KMS-11 (cell line): ENCODE data around the gene NBL1.

Source experiments
- H2AFZ ChIP-seq: fragments of 200-600 bp; sonication (generic); 2 replicates; pipeline ENCODE4 v1.6.1; 2016; ENCODE audit warnings: antibody characterized with exemption, mixed run types, low read depth
- H3K27ac ChIP-seq: fragments of 200-600 bp; sonication (generic); 2 replicates; pipeline ENCODE4 v1.6.1; 2016; ENCODE audit warnings: mild to moderate bottlenecking, mixed run types
- H3K27me3 ChIP-seq: fragments of 200-600 bp; sonication (generic); 2 replicates; pipeline ENCODE4 v1.6.1; 2017; ENCODE audit warnings: mild to moderate bottlenecking, low read depth, mixed run types, moderate library complexity; ENCODE audit not compliant: insufficient read depth
- H3K36me3 ChIP-seq: fragments of 200-600 bp; sonication (generic); 2 replicates; pipeline ENCODE4 v1.6.1; 2017; ENCODE audit warnings: mild to moderate bottlenecking, mixed run types; ENCODE audit not compliant: insufficient read depth
- H3K4me1 ChIP-seq: fragments of 200-600 bp; sonication (generic); 2 replicates; pipeline ENCODE4 v1.6.1; 2016; ENCODE audit warnings: mild to moderate bottlenecking, low read depth, mixed run types; ENCODE audit not compliant: poor library complexity, severe bottlenecking
- H3K4me2 ChIP-seq: fragments of 200-600 bp; sonication (generic); 2 replicates; pipeline ENCODE4 v1.7.0; 2016; ENCODE audit warnings: mild to moderate bottlenecking, mixed run types
- H3K4me3 ChIP-seq: fragments of 200-600 bp; sonication (generic); IDR thresholded peaks from 2 replicates; pipeline ENCODE4 v1.6.1; 2017; ENCODE audit warnings: low read depth, low read length, mixed read lengths; ENCODE audit not compliant: insufficient read depth
- H3K79me2 ChIP-seq: fragments of 200-600 bp; sonication (generic); 2 replicates; pipeline ENCODE4 v1.6.1; 2016; ENCODE audit warnings: low read depth, mixed run types; ENCODE audit not compliant: insufficient read depth
- H3K9ac ChIP-seq: fragments of 200-600 bp; sonication (generic); 2 replicates; pipeline ENCODE4 v1.6.1; 2016; ENCODE audit warnings: mild to moderate bottlenecking, mixed run types
- H4K20me1 ChIP-seq: fragments of 200-600 bp; sonication (generic); 2 replicates; pipeline ENCODE4 v1.6.1; 2016; ENCODE audit warnings: mild to moderate bottlenecking, mixed run types; ENCODE audit not compliant: insufficient read depth
- CTCF ChIP-seq: fragments of 200-600 bp; sonication (generic); conservative IDR thresholded peaks from 2 replicates; pipeline ENCODE4 v1.6.1; 2017; ENCODE audit warnings: low read depth, mild to moderate bottlenecking, antibody characterized with exemption, low read length, moderate library complexity, mixed read lengths

The NBL1 gene

GRCh38 chr1:19700079-19700777, 56.1 kb downstream of the NBL1 start:
- Histone ChIP-seq H3K27me3 (no peaks in the 10 kb centered on the region), H3K79me2 (no peaks in the 10 kb centered on the region), H3K9ac (no peak overlapping the region), H2AFZ (no peak overlapping the region), H4K20me1 (no peaks in the 10 kb centered on the region), H3K4me3 (no peak overlapping the region), H3K4me1 (no peaks in the 10 kb centered on the region), H3K36me3 (no peaks in the 10 kb centered on the region), H3K27ac (no peak overlapping the region), H3K4me2 (no peak overlapping the region)
- no peak for TF ChIP-seq CTCF

DNA sequence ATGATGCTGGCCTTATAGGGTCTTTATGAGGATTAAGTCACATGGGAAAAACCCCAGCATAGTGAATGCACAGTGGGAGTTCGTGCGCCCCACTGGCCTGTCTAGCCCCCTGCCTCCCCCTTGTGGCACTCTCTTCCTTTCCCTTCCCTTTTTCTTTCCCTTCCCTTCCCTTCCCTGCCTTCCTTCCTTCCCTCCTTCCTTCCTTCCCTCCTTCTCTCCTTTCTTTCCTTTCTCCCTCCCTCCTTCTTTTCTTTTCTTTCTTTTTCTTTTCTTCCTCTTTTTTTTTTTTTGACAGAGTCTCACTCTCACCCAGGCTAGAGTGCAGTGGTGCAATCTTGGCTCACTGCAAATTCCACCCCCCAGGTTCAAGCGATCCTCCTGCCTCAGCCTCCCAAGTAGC, 59.2 kb downstream of the NBL1 start:
- H3K4me2 ChIP-seq, result no peak overlapping the region
- H2AFZ ChIP-seq, result no peak overlapping the region
- H3K27me3 ChIP-seq, result no peaks in the 10 kb centered on the region
- no peaks in the 10 kb centered on the region for H3K4me1 ChIP-seq
- H4K20me1 ChIP-seq, result no peaks in the 10 kb centered on the region
- no peak overlapping the region for H3K9ac ChIP-seq
- TF ChIP-seq CTCF, result no peak
- H3K27ac ChIP-seq, result no peak overlapping the region
- no peak overlapping the region for H3K4me3 ChIP-seq
- H3K36me3 ChIP-seq, result no peaks in the 10 kb centered on the region
- no peaks in the 10 kb centered on the region for H3K79me2 ChIP-seq

GRCh38 chr1:19704247-19705113, 60.4 kb downstream of the NBL1 start:
- no peak overlapping the region for H3K9ac ChIP-seq
- H3K36me3 ChIP-seq, result no peaks in the 10 kb centered on the region
- H4K20me1 ChIP-seq, result no peaks in the 10 kb centered on the region
- H3K4me1 ChIP-seq, result no peaks in the 10 kb centered on the region
- H3K4me2 ChIP-seq, result no peak overlapping the region
- no peak overlapping the region for H2AFZ ChIP-seq
- peak; percentile 91 for TF ChIP-seq CTCF
- no peaks in the 10 kb centered on the region for H3K79me2 ChIP-seq
- no peak overlapping the region for H3K27ac ChIP-seq
- no peak overlapping the region for H3K4me3 ChIP-seq
- H3K27me3 ChIP-seq, result no peaks in the 10 kb centered on the region

DNA sequence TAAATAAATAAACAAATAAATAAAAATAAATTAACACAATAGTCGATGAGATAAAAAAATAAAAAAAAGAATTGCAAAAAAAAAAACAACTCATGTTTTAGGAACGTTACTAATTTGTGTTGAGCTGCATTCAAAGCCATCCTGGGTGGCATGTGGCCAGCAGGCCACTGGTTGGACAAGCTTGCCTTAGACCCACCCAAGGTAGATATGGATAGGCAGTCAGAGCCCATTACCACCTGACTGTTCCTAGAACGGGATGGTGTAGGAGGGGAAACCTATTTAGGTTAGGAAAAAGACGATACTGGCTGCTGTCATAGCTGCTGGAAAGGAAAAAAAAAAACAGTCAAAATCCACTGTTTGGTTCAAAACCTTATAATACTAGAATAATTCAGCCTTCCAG, 61.4 kb downstream of the NBL1 start:
- no peaks in the 10 kb centered on the region for H3K27me3 ChIP-seq
- H3K27ac ChIP-seq, result no peak overlapping the region
- H3K4me2 ChIP-seq, result no peak overlapping the region
- TF ChIP-seq CTCF, result no peak
- H3K36me3 ChIP-seq, result no peaks in the 10 kb centered on the region
- H3K79me2 ChIP-seq, result no peaks in the 10 kb centered on the region
- no peaks in the 10 kb centered on the region for H3K4me1 ChIP-seq
- H2AFZ ChIP-seq, result no peak overlapping the region
- H3K9ac ChIP-seq, result no peak overlapping the region
- H3K4me3 ChIP-seq, result no peak overlapping the region
- H4K20me1 ChIP-seq, result no peaks in the 10 kb centered on the region
